Measurements from ENCODE around the gene ATG7. TPM values are rescaled to one million over a fixed set of nuclear protein-coding genes. Genes with fewer than 3 reads are reported as not detected.

The ATG7 gene
- total and polyA plus RNA-seq, 10 of the 15 experiments (the other 5 are each of a cell fraction or from before 2014, with no cell fraction given) = 13.5 to 49.5 (median 26.4) TPM

DNA sequence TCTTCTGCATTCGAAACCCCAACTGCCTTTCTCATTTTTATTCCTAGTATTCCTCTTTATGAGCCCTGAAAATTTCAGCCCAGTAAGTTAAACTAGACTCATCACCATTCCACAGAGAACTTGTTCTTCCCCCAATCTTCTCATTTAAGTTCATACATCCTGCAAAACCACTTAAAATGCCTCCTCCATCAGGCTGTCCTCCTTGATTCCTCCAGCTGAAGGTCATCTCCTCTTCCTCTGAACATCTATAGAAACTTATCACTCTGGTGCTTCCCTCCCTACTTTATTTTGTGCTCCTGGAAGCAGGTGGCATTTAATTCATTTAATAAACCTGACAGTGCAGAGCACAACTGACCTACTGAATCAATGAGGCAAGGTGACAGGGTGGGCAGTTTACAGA, 333.2 kb downstream of the ATG7 start:
- Histone ChIP-seq H3K4me3 (no peak overlapping the region), H3K4me1 (ENCODE audit: control insufficient read depth, insufficient read depth, low read length) (peaks cover 14% of the 10 kb centered on the region), H2AFZ (ENCODE audit: control insufficient read depth, low read depth, low read length) (no peak overlapping the region), H3K27me3 (replicated peaks in 1 of 2; ENCODE audit: control insufficient read depth in 2 of 2, insufficient read depth in 2 of 2, low read length in 1 of 2) (no peaks in the 10 kb centered on the region), H3K27ac (ENCODE audit: control insufficient read depth, insufficient read depth) (no peak overlapping the region), H3K79me2 (ENCODE audit: control insufficient read depth, insufficient read depth, low read length) (peaks cover 71% of the 10 kb centered on the region), H3K9ac (ENCODE audit: control insufficient read depth, insufficient read depth, low read length) (no peak overlapping the region), H3K4me2 (ENCODE audit: control insufficient read depth, insufficient read depth) (no peak overlapping the region), H3K36me3 (ENCODE audit: control insufficient read depth in 2 of 2, insufficient read depth in 2 of 2, low read length in 1 of 2) (peaks cover 3 to 11% of the 10 kb centered on the region in 2 experiments), H4K20me1 (ENCODE audit: control insufficient read depth, insufficient read depth) (no peaks in the 10 kb centered on the region), H3K9me3 (replicated peaks; ENCODE audit: control insufficient read depth, insufficient read depth, low read length) (no peaks in the 10 kb centered on the region)
- intact Hi-C loops (cut with micrococcal nuclease; ENCODE audit: unreplicated experiment) = no loop called here
- DNase-seq (ENCODE audit: low read depth, low spot score) = no peak
- no peak for ATAC-seq
- in situ Hi-C loops (cut with MboI) = no loop called here
- FAIRE-seq = no peak
- POLR2A ChIA-PET = interaction anchor here (0.6 to 2.5 kb wide), 2 partner anchors 20 to 173 kb away, joined by 4 to 10 read pairs; no protein-coding TSS in a partner anchor
- TF ChIP-seq HDAC6 (IDR thresholded peaks at IDR 0.05; ENCODE audit: unreplicated experiment) (no peak), SMAD5 (IDR thresholded peaks at IDR 0.05; ENCODE audit: low read depth) (no peak), RELA (IDR thresholded peaks at IDR 0.05; ENCODE audit: borderline replicate concordance, partially characterized antibody) (no peak), JUND (IDR thresholded peaks at IDR 0.05; ENCODE audit: low read depth, low read length) (no peak), SPI1 (IDR thresholded peaks at IDR 0.05; ENCODE audit: borderline replicate concordance, insufficient read depth, low read depth, low read length) (no peak), NFIC (IDR thresholded peaks at IDR 0.05; ENCODE audit: low read depth, low read length) (no peak), SIX5 (IDR thresholded peaks at IDR 0.05; ENCODE audit: low read depth, low read length, severe bottlenecking) (no peak), NRF1 (conservative IDR thresholded peaks at IDR 0.05; ENCODE audit: low read depth, low read length) (no peak), EP300 (IDR thresholded peaks at IDR 0.05; ENCODE audit: borderline replicate concordance in 1 of 2, control insufficient read depth in 1 of 2, low read depth in 2 of 2, low read length in 2 of 2) (no peak), GATAD2B (conservative IDR thresholded peaks at IDR 0.05; ENCODE audit: low read depth) (no peak), TCF12 (IDR thresholded peaks at IDR 0.05; ENCODE audit: low read depth, low read length) (no peak), NR2F1 (conservative IDR thresholded peaks at IDR 0.05) (no peak)
- TF ChIP-seq, protein P1, sequence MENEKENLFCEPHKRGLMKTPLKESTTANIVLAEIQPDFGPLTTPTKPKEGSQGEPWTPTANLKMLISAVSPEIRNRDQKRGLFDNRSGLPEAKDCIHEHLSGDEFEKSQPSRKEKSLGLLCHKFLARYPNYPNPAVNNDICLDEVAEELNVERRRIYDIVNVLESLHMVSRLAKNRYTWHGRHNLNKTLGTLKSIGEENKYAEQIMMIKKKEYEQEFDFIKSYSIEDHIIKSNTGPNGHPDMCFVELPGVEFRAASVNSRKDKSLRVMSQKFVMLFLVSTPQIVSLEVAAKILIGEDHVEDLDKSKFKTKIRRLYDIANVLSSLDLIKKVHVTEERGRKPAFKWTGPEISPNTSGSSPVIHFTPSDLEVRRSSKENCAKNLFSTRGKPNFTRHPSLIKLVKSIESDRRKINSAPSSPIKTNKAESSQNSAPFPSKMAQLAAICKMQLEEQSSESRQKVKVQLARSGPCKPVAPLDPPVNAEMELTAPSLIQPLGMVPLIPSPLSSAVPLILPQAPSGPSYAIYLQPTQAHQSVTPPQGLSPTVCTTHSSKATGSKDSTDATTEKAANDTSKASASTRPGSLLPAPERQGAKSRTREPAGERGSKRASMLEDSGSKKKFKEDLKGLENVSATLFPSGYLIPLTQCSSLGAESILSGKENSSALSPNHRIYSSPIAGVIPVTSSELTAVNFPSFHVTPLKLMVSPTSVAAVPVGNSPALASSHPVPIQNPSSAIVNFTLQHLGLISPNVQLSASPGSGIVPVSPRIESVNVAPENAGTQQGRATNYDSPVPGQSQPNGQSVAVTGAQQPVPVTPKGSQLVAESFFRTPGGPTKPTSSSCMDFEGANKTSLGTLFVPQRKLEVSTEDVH (IDR thresholded peaks at IDR 0.05; ENCODE audit: low read depth, partially characterized antibody) = no peak
- TF ChIP-seq, protein P2, sequence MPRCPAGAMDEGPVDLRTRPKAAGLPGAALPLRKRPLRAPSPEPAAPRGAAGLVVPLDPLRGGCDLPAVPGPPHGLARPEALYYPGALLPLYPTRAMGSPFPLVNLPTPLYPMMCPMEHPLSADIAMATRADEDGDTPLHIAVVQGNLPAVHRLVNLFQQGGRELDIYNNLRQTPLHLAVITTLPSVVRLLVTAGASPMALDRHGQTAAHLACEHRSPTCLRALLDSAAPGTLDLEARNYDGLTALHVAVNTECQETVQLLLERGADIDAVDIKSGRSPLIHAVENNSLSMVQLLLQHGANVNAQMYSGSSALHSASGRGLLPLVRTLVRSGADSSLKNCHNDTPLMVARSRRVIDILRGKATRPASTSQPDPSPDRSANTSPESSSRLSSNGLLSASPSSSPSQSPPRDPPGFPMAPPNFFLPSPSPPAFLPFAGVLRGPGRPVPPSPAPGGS (IDR thresholded peaks at IDR 0.05; ENCODE audit: borderline replicate concordance, insufficient read depth, low read depth, low read length, poor library complexity, severe bottlenecking) = no peak
- TF ChIP-seq, protein P3, sequence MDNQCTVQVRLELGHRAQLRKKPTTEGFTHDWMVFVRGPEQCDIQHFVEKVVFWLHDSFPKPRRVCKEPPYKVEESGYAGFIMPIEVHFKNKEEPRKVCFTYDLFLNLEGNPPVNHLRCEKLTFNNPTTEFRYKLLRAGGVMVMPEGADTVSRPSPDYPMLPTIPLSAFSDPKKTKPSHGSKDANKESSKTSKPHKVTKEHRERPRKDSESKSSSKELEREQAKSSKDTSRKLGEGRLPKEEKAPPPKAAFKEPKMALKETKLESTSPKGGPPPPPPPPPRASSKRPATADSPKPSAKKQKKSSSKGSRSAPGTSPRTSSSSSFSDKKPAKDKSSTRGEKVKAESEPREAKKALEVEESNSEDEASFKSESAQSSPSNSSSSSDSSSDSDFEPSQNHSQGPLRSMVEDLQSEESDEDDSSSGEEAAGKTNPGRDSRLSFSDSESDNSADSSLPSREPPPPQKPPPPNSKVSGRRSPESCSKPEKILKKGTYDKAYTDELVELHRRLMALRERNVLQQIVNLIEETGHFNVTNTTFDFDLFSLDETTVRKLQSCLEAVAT (IDR thresholded peaks at IDR 0.05) = no peak
- RAD21 ChIA-PET (ENCODE audit: unreplicated experiment) = interaction anchor here (1.4 kb wide), 1 partner anchor 39 kb away, joined by 3 read pairs; the partner anchor contains the start of gene VGLL4
- CTCF ChIA-PET = interaction anchor here (0.6 kb wide), 1 partner anchor 374 kb away, joined by 3 read pairs; no protein-coding TSS in a partner anchor
- no TSS peak for BruUV-seq (replicated peaks)
- SMC1A ChIA-PET (ENCODE audit: uncharacterized antibody, unreplicated experiment) = interaction anchor here (1.7 kb wide), 2 partner anchors 16 to 20 kb away, joined by 3 to 8 read pairs; no protein-coding TSS in a partner anchor
- 95% methylated on average over 1 of the region's 1 CpG for WGBS (ENCODE audit: insufficient coverage, insufficient replicate concordance, low lambda C conversion rate, missing lambda C conversion rate)
